IPS DF 6.9 (cell line): ENCODE results near the gene LZTFL1.
A peak's percentile ranks its signal among the peaks of the same experiment; 100 is the strongest.

Source experiments
- DNase-seq: peaks from one replicate; pipeline ENCODE4 v3.0.0-alpha.2; 2013; ENCODE audit warnings: low read depth, low spot score
- H3K27ac ChIP-seq: one replicate; pipeline ENCODE4 v1.5.1; 2013; ENCODE audit warnings: low read length, control low read depth
- H3K27me3 ChIP-seq: 2 replicates; pipeline ENCODE4 v1.6.1; 2013; ENCODE audit warnings: mild to moderate bottlenecking, low read length; ENCODE audit not compliant: control insufficient read depth, insufficient read depth
- H3K36me3 ChIP-seq: 2 replicates; pipeline ENCODE4 v1.6.1; 2013; ENCODE audit warnings: low read length; ENCODE audit not compliant: control insufficient read depth, insufficient read depth
- H3K4me1 ChIP-seq: 2 replicates; pipeline ENCODE4 v1.6.1; 2013; ENCODE audit warnings: low read length; ENCODE audit not compliant: control insufficient read depth, insufficient read depth
- H3K4me3 ChIP-seq: 2 replicates; pipeline ENCODE4 v1.5.1; 2013; ENCODE audit warnings: mild to moderate bottlenecking, low read length
- H3K9me3 ChIP-seq: 2 replicates; pipeline ENCODE4 v1.6.1; 2013; ENCODE audit warnings: low read length, inconsistent platforms; ENCODE audit not compliant: control insufficient read depth, insufficient read depth
- WGBS: extraction: QIAGEN DNeasy Blood & Tissue Kit; methylation state at CpG from one replicate; pipeline ENCODE4 v1.1.7; 2013; ENCODE audit warnings: mixed read lengths, missing lambda C conversion rate; ENCODE audit not compliant: insufficient read length, insufficient coverage; 5-methylcytosine and 5-hydroxymethylcytosine counted together

LZTFL1 gene

GRCh38 chr3:45841757-45842491 is at the start of gene LZTFL1:
Gene LZTFL1 (minus strand): TSS chr3:45842119. CDS start chr3:45841991, 128 bp downstream.
- H3K27me3 ChIP-seq: no peaks in the 10 kb centered on the region

GRCh38 chr3:45890405-45890804 is 48.5 kb upstream of the LZTFL1 start:
- H3K36me3 ChIP-seq: no peaks in the 10 kb centered on the region
- H3K27me3 ChIP-seq: no peaks in the 10 kb centered on the region
- no peak overlapping the region for H3K4me3 ChIP-seq
- no CpG with 5 or more reads among the region's 3 CpGs for WGBS
- no peaks in the 10 kb centered on the region; the same call in 1 of the 2 replicates for H3K4me1 ChIP-seq
- no peak overlapping the region for H3K27ac ChIP-seq
- DNase-seq: no peak
- H3K9me3 ChIP-seq: no peaks in the 10 kb centered on the region

More at GRCh38 chr3:45841757-45842491, at the start of gene LZTFL1:
- Histone ChIP-seq H3K4me1 (no peaks in the 10 kb centered on the region; the same call in 1 of the 2 replicates), H3K4me3 (peak within 1 kb of the TSS; percentile 60; the same call in 1 of the 2 replicates), H3K36me3 (no peaks in the 10 kb centered on the region), H3K27ac (no peak within 1 kb of the TSS), H3K9me3 (no peaks in the 10 kb centered on the region)
- no CpG with 5 or more reads among the region's 49 CpGs for WGBS
- peak; percentile 93 for DNase-seq

- Histone ChIP-seq H3K27me3 (no peaks in the 10 kb centered on the region), H3K9me3 (no peaks in the 10 kb centered on the region), H3K4me3 (no peak overlapping the region), H3K27ac (no peak overlapping the region), H3K4me1 (no peaks in the 10 kb centered on the region; the same call in 1 of the 2 replicates), H3K36me3 (no peaks in the 10 kb centered on the region)
- no CpG with 5 or more reads among the region's 4 CpGs for WGBS
- DNase-seq: no peak
Observed at GRCh38 chr3:45889337-45889736, 47.4 kb upstream of the LZTFL1 start.

GRCh38 chr3:45887759-45888511 is 46.0 kb upstream of the LZTFL1 start:
- Histone ChIP-seq H3K36me3 (no peaks in the 10 kb centered on the region), H3K4me3 (no peak overlapping the region), H3K27me3 (no peaks in the 10 kb centered on the region), H3K4me1 (no peaks in the 10 kb centered on the region; the same call in 1 of the 2 replicates), H3K9me3 (no peaks in the 10 kb centered on the region), H3K27ac (no peak overlapping the region)
- no peak for DNase-seq
- no CpG with 5 or more reads among the region's 7 CpGs for WGBS

GRCh38 chr3:45887285-45887684 is 45.4 kb upstream of the LZTFL1 start:
- H3K27ac ChIP-seq: no peak overlapping the region

GRCh38 chr3:45885979-45886705 is 44.2 kb upstream of the LZTFL1 start, which contains the start of gene CCR9:
Gene CCR9 (plus strand): TSS chr3:45886543. CDS start chr3:45894934, 8,391 bp downstream.
- WGBS: no CpG with 5 or more reads among the region's 9 CpGs
- Histone ChIP-seq H3K4me3 (no peak within 1 kb of the TSS), H3K27ac (no peak within 1 kb of the TSS), H3K36me3 (no peaks in the 10 kb centered on the region), H3K27me3 (no peaks in the 10 kb centered on the region), H3K9me3 (no peaks in the 10 kb centered on the region), H3K4me1 (no peaks in the 10 kb centered on the region; the same call in 1 of the 2 replicates)
- no peak for DNase-seq

More at GRCh38 chr3:45887285-45887684, 45.4 kb upstream of the LZTFL1 start:
- DNase-seq: no peak
- H3K27me3 ChIP-seq: no peaks in the 10 kb centered on the region
- H3K36me3 ChIP-seq: no peaks in the 10 kb centered on the region
- no peaks in the 10 kb centered on the region; the same call in 1 of the 2 replicates for H3K4me1 ChIP-seq
- no CpG with 5 or more reads among the region's 4 CpGs for WGBS
- no peak overlapping the region for H3K4me3 ChIP-seq
- H3K9me3 ChIP-seq: no peaks in the 10 kb centered on the region

GRCh38 chr3:45884368-45885201 is 42.7 kb upstream of the LZTFL1 start:
- Histone ChIP-seq H3K27me3 (no peaks in the 10 kb centered on the region), H3K4me1 (no peaks in the 10 kb centered on the region; the same call in 1 of the 2 replicates), H3K9me3 (no peaks in the 10 kb centered on the region), H3K4me3 (no peak overlapping the region), H3K27ac (no peak overlapping the region), H3K36me3 (no peaks in the 10 kb centered on the region)
- DNase-seq: no peak
- no CpG with 5 or more reads among the region's 23 CpGs for WGBS

GRCh38 chr3:45881078-45882022 is 39.4 kb upstream of the LZTFL1 start:
- Histone ChIP-seq H3K4me3 (no peak overlapping the region), H3K27ac (no peak overlapping the region), H3K9me3 (no peaks in the 10 kb centered on the region), H3K36me3 (no peaks in the 10 kb centered on the region), H3K4me1 (no peaks in the 10 kb centered on the region; the same call in 1 of the 2 replicates), H3K27me3 (no peaks in the 10 kb centered on the region)
- no peak for DNase-seq
- no CpG with 5 or more reads among the region's 8 CpGs for WGBS

- no peaks in the 10 kb centered on the region for H3K4me1 ChIP-seq
- no peak for DNase-seq
- H3K27me3 ChIP-seq: no peaks in the 10 kb centered on the region
- no peak overlapping the region for H3K27ac ChIP-seq
- no CpG with 5 or more reads among the region's 3 CpGs for WGBS
- H3K9me3 ChIP-seq: no peaks in the 10 kb centered on the region
- H3K4me3 ChIP-seq: no peak overlapping the region
- no peaks in the 10 kb centered on the region for H3K36me3 ChIP-seq
Observed at GRCh38 chr3:45880725-45881077, 38.8 kb upstream of the LZTFL1 start.
